Amniotic epithelial cell (primary cell): Measurements from ENCODE around the gene THAP12.
"Not testable (repeated sequence)": the region's sequence is repeated elsewhere in the genome, so short reads cannot be mapped to it uniquely, and the experiment has no call there.

Experiments
- DNase-seq: peaks from one replicate; pipeline ENCODE4 v3.0.0-alpha.2; 2010; ENCODE audit warnings: low read depth

Gene THAP12

DNA sequence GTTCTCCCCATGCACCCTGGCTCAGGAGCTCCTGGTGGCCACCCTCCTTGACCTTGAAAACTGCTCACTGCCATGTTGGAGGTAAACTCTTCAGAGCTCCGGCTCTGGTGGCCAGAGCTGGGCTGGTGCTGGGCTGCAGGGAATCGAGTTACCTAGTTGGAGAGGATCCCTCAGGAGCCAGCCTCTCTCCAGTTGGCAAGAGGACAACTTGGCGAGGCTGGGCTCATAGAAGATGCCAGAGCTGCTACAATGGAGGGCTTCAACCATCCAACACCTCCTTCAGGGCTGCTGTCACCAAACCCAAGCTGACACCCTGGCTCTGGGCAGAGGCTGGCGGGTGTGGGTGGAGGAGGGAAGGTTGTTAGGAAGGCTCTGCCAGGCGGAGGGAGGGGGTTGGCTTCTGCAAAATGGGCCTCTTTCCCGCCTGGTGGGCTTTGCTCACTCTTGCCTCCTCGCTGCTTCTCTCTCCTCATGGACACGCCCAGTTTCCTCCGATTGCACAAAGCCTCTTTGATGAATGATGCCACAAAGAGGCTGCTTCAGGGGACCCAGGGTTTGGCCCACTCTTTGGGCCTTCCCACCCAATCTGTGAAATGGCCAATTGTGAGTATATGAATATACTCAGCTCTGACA is 53.1 kb downstream of the THAP12 start:
- no peak for DNase-seq

DNA sequence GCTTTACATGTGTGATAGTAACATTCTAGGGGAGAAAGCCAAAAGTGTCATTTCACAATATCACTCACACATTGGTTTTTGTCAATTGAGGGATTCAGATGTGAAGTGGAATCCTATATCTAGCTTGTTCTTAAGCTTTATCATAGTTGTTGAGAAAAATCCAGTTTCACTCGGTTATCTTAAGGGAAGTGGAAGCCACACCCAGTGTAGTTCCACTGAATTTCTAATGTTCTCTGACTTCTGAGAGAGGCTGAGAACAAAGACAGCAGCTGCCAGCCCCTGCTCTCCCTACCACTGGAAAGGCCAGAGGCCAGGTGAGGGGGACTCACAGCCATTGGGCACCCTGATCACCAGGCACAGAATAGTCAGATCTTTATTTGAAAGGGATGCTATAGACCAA is 53.7 kb downstream of the THAP12 start:
- no peak for DNase-seq

DNA sequence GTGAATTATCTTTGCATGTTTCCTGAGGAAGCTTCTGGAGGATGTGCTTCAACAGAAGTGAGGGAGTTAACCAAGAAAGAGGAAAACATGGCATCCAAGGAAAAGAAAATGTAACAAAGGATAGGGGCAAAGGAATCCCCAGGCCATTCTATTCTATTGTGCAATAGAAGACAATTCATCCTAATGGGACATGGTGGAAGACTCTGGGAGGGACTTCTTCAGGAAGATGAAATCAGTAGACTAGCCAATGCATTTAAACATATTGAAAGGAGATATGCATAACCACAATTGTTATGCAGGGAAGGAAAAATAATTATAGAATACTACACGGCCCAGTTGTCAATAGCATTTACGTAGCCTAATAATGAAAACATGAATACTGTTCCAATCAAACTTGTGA is 55.7 kb downstream of the THAP12 start:
- no peak for DNase-seq

DNA sequence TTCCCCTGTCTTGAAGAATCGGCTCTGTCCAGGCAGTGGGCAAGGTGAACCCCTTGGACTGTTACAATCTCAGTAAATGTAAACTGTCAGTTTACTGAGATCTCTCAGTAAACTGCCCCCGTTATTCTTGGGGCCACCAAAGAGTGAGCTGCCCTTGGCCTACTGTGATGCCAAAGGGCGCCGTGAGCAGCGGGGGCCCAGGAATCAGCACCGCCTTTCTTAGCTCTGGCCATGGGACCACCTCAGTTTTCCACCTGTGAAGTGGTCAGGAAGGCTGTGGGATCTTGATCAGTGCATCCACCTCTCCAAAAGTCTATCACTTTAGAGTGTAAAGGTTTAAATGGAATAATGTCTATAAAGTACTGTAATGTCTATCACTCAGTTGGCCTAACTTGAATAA is 57.1 kb downstream of the THAP12 start:
- no peak for DNase-seq

DNA sequence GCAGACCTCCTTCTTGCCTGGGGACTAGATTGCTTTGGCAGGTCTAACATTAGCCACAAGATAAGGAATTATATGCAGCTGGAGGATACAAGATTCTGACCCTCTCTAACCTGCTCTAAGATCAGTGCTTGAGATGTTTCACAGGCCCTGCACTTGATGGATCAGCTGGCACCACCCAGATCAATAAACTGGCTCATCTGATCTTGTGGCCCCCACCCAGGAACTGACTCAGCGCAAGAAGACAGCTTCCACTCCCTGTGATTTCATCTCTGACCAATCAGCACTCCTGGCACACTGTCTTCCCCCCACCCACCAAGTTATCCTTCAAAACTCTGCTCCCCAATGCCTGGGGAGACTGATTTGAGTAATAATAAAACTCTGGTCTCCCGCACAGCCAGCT is 57.6 kb downstream of the THAP12 start:
- DNase-seq = not testable (repeated sequence)

DNA sequence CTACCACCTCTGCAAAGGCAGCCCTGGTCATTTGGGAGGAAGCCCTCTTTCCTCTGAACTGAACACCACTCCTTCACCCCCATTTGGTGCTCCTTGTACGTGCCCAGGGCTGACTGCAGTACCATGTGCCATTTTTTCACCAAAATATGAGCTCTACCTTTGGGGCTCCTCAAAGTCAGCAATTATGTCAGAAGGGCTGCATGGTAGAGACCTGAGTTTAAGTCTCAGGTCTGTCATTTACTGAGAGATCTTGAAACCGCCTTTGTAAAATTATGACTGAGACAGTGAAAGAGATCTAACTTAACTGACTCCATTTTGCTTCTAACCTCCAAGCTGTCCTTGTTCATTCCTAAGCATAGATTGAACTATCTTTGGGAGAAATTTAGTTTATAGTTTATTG is 58.0 kb downstream of the THAP12 start:
- DNase-seq = no peak

DNA sequence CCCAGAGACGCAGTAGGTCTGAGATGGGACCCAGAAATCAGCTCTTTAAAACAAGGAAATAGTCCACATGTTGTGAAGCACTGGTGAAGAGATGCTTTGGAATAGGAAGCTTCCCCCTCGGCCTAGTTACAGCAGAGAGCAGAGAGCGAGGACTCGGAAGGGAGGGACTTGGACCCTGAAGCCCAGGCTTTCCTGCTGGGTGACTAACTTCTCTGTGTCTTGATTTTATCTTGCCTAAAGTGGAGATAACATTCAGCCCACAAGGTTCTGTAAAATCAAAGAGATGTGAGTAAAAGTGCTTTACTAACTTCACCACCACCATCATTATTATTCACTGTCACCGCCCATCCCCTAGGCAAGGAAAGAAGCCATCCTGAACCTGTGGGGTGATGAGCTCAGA is 58.4 kb downstream of the THAP12 start:
- DNase-seq = peak; percentile 20

DNA sequence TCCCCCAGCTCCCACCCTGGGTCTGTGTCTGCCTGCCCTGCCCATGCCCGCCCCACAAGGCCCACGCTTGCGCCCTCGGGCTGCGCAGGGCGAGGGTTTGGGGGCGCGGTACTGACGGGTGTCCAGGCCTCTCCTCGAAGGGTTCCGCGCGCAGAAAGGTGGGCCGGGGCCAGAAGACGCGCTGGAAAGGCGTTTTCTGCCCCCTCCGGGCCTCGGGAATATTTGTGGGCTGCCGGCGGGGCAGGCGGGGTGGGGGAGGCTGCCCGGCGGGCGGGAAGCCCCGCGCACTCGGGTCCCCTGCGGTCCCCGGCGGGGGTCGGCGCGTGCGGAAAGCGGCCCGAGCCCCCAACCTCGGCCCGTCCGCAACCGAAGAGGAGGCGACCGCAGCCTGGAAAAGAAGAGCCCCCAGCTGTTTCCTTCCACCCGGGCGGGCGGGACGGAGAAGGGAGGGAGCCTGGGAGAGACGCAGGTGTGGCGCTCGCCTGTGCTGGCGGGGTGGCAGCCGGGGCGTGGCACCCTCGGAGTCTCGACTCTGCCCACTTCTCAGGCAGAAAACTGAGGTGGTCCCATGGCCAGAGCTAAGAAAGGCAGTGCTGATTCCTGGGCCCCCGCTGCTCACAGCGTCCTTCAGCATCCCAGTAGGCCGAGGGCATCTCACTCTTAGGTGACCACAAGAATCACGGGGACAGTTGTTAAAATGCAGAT is 59.0 kb downstream of the THAP12 start:
- no peak for DNase-seq

DNA sequence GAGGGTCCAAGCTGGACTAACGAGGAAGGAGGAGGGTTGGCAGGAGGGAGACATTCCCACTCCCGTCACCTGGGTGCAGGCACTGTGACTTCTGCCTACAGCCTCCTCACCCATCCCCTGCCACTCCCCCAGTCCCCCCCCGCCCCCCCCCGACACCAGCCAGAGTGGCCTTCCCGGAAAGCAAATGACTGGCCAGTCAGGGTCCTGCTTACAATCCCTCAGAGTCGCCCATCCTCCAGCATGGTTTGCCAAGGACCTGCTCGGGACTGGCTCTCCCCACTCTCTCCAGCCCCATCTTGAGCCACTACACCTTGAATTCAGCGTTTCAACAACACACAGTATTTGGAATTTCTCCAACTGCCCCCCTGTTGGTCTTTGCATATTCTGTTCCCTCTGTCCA is 59.6 kb downstream of the THAP12 start:
- DNase-seq = no peak

DNA sequence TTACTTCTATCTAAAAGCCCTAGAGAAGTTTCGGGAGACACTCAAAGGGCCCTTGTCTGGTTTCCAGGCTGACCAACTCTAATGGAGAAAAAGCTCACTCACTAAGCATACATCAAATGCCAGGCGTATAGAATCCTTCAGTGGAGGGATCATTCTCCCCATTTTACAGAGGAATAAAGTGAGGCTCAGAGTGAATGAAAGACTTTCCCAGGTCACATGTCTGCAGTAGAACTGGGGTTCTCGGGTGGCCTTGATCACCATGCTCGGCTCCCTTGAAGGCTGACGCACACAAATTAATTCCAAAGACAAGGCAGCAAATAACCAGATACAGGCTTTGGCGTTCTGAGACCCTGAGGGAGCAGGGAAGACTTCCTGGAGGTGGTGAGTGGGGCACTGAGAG is 60.0 kb downstream of the THAP12 start:
- no peak for DNase-seq

DNA sequence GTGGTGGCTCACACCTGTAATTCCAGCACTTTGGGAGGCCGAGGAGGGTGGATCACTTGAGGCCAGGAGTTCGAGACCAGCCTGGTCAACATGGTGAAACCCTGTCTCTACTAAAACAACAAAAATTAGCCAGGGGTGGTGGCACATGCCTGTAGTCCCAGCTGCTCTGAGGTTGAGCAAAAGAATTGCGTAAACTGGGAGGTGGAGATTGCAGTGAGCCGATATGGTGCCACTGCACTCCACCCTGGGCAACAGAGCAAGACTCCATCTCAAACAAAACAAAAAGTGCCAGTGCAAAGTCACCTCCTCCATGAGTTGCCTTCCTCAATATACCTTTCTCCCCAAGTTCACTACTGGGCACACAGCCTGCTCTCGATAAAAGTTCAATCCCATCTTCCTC is 61.1 kb downstream of the THAP12 start:
- not testable (repeated sequence) for DNase-seq

DNA sequence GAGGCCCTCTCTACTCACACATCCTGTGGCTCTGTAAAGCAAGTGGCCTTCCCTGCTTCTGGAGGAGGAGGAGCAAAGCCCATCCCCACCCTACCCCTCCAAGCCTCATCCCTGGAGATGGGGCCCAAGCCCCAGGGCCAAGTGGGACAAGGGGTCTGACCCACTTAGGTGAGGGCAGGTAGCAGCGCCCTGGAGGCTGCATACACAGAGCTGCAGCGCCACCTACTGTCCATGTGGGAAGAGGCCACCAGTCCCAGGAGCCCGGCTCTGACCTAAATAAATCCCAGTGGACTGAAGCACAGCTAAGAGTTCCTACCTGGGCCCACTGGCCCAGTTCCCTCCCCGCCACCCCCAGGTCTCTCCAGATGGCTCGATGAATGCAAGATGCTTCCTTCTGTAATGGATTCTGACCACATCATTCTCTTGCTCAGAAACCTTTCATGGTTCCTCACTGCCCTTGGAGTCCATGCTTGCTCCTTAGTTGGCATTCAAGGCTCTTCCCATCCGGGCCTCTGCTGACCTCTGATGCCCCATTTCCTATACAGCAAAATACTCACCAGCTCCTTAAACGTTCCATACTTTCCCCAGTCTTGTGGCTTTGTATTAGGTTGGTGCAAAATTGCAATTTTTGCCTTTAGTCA is 62.1 kb downstream of the THAP12 start:
- DNase-seq = peak; percentile 53

DNA sequence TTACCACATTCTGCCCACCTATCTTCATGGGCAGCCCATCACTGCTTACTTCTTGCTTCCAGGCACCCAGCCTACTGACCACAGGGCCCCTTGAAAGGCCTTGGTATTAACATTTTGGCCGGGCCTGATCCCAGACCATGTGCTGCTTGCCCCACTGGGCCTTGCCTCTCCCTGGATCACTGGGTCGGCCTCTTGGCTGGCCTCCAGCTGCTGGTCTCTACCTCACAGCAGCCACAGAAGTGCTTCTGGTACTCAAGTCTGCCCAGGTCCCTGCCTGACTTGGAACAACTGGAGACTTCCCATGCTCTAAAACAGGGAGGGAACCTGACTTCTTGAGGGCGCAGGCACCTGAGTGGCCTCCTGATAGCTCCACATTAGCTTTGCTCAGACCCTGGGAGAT is 63.6 kb downstream of the THAP12 start:
- DNase-seq = no peak

DNA sequence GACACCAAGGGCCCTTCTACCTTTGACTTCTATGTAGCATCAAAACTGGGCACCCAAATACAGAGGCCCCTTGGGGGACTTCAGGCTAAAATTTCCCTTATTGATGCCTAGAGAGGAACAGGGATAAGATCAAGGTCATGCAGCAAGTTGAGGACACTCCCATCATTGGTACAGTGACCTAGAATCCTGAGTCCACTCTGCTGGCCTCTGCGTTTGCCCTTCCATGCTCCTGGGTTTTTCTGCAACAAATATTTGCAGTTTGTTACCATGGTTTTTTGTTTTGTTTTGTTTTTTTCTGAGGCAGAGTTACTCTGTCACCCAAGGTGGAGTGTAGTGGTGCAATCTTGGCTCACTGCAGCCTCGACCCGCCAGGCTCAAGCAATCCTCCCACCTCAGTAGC is 64.2 kb downstream of the THAP12 start:
- DNase-seq = no peak

DNA sequence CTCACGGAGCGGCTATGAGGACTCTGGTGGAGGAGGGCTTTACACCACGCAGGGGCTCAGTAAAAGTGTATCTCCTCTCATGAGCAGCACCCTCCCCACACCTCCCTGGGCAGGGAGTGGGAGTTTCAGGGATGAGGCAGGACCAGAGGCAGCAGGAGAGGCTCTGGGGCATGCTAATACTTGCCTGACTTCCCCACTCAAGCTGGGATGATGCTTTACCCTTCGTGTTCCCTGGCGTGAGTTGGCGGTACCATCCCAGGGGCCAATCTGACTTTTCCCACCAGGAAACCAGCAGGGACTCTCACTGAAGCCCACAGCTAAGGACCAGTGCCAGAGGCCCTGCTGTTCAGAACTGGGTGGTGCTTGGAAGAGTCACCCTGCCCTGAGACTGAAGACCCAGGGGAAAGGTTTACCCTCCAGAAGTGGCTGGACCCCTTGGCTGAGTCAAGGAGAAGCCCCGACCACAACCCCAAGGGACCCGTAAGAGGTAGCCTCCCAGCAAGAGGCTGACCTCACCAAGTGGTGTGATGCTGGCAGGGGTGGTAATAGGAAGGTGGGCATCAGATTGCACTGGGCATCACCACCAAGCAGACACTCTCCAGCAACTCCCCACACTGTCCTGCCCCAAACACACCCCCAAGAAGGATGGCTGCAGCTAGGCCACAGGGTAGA is 65.6 kb downstream of the THAP12 start:
- DNase-seq = no peak

DNA sequence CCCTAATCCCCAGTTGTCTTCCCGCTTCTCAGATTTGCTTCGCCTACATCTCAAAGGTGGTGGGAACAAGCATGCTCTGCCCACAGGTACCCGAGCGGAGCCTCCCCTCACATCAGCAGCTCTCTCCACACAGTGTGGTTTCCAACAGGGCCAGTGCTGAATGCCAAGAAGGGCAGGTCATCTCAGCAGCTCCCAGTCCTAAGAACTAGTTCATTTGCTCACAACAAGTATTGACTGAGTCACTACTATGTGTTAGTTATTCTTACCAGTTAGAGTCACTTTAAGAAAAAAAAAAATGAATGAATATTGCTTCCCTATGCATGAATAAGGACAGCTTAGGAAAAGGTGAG is 66.2 kb downstream of the THAP12 start:
- DNase-seq = peak; percentile 28

DNA sequence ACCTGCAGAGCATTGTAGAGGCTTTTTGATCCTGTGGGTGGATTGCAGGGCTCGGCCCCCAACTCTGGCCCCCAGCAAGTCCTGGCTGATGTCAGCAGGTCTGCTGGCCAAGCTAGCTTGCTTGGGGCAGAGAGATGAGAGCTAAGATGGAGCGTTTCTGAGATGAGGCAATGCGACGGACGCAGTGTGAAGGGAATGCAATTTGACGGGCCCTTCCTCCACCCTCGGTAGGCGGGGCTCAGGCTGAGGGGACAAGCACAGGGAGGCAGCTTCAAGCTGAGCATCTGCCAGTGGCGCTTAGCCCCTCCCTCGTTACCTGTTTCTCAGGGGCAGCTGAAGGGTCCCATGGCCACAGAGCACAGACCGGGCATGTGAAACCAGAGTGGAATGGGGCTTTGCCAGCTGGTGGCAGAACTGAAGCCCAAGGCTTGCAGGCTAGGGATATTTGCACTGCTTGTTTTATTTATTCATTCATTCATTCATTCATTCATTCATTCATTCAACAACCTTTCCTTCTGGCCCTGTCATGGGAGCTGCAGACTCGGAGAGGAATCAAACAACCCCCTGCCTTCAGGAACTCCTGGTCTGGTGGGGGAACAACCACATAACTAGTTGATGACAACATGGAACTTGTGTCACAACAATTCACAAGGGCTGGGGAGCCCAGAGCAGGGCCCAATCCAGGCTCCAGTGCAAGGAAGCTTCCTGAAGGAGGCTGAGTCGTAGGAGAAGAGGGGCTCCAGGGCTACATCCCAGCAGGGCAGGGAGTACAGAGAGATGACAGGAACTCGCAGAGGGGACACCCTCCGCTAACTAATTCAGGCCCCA is 66.8 kb downstream of the THAP12 start:
- peak; percentile 16 for DNase-seq

DNA sequence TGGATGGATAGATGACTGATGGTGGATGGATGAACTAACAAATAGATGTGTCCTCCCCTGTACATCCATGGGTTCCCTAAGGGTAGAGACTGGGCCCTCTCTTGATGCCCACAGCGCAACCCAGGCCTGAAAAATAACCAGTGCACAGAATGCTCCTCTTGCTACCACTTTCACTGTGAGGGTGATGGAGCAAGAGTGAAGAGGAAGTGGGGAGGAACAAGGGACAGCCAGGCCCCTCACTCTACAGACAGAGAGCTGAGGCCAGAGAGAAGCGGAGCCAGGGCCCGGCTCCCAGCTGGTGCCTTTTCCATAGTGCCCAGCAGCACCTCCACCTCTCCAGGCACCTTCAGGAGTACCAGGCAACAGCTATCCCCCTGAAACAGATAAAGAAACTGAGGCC is 67.7 kb downstream of the THAP12 start:
- DNase-seq = no peak

DNA sequence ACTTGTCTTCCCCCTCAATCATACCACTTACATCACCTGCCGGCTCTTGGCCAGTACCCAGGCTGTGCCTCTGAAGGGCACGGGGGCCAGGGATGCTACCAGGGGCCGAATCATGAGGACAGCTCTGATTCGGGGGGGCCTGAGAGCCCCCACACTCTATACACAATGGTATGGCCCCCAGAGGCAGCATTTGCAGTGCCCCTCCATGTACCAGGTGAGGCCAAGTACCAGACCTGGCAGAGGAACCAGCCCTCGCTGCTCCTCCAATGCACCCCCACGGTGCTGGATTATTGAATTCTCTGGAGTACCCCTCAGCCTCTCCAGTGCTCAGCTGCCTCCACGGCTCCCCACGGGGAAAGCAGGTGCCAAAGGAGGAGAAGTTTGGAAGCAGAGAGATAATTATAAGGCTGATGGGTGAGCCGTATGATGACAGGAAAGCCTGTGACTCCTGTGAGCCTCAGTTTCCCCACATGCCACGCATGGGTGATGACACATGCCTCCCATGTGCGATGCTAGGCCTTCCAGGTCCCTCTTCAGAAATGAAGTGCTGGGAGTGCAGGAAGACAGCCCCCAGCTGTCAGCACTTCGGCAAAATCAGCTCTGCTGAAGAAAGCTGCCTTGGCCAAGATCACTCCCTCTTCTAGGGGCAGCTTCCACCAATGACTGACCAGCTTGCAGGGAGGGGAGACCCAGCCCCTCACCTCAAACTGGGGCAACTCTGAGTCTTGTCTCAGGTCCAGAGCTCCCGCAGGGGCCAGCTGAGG is 69.9 kb downstream of the THAP12 start:
- no peak for DNase-seq

DNA sequence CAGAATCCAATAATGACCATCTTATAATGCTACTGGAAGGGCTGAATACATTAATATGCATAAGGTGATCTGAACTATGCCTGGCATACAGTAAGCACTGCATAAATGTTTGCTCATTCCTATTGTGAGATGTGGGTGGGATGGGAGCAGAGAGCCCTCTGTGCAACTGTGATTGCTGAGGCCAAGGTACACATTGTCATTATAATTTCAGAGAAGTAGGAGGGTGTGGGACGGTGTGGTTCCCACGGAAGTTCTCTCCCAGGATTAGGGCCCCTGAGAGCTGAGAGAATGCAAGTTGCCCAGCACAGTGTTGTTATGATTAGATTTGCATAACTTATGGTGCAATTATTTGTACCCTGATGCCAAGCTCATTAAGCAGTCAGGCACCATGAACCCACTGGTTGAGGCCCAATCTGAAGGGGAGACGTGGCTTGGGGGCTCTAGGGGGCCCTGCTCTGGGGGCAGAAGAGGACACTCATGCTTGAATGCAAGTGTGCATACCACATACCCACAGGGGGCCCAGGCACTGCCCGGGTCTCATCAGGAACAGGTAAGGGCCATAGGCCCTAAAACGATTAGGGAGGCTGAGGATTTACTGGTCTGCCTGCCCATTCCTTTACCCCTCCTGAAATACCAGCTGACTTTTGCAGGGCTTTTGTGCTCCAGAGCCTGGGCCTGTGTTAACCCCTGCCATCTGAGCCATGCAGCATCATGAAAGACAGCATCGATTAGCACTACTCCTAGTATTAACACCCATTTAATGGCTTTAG is 72.8 kb downstream of the THAP12 start:
- no peak for DNase-seq

DNA sequence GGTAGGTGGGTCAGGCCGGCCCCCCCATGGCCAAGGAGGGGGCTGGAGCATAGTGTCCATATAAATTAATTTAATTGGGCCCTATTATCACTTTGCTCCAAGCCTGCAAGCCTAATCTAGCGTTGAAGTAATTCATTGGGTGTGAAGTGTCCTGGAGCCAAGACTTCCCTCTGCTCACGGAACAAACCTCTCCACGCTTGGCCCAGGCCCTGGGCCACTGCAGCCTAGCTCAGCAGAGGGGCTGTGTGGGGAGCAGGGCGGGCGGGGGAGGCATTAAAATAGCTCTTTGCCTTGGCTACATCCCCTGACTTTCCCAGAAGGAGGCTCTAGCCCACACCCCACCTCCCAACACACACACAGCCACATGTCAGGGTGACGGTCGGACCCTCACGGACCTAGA is 73.5 kb downstream of the THAP12 start:
- DNase-seq = no peak
